ENCODE results near the gene GOLGA8K. TPM values are rescaled to one million over a fixed set of nuclear protein-coding genes. Genes with fewer than 3 reads are reported as not detected.
A peak's percentile ranks its signal among the peaks of the same experiment; 100 is the strongest.
"Not testable (repeated sequence)": the region's sequence is repeated elsewhere in the genome, so short reads cannot be mapped to it uniquely, and the experiment has no call there.

GOLGA8K gene
- total and polyA plus RNA-seq, 2 donors (not counting 3 experiments of a cell fraction or from before 2014, with no cell fraction given) = 0.10 to 3.8 TPM

DNA sequence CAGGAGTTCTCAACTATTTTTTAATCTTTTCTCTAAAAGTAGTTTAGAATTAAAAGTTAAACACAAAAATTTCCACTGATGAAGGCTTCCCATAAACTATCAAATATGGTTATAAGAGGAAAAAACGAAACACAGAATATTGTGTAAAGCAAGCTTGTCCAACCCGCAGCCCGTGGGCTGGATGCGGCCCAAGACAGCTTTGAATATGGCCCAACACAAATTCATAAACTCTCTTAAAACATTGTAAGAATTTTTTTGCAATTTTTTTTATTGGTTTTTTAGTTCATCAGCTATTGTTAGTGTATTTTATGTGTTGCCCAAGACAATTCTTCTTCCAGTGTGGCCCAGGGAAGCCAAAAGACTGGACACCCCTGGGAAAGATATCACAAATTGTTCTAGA is 23.4 kb upstream of the GOLGA8K start:
- H3K27me3 ChIP-seq (ENCODE audit: control insufficient read depth in 2 of 2, insufficient read depth in 2 of 2, low read length in 2 of 2); FAIRE-seq; H4K20me1 ChIP-seq (replicated peaks; ENCODE audit: control insufficient read depth, extremely low read depth, insufficient read depth, low read length); H3K4me1 ChIP-seq (ENCODE audit: control insufficient read depth, extremely low read depth, insufficient read depth, low read length); POLR2A ChIA-PET; H3K79me2 ChIP-seq (ENCODE audit: control insufficient read depth, insufficient read depth, low read length); H3K4me2 ChIP-seq (ENCODE audit: insufficient read depth, low read length); H3K9me1 ChIP-seq (replicated peaks; ENCODE audit: control insufficient read depth, extremely low read depth, insufficient read depth, low read length); H2AFZ ChIP-seq (ENCODE audit: low read depth, low read length); H3K4me3 ChIP-seq (replicated peaks in 1 of 3; ENCODE audit: insufficient read depth in 1 of 3, low read depth in 1 of 3, low read length in 3 of 3); intact Hi-C loops (cut with micrococcal nuclease); H3K9me3 ChIP-seq (replicated peaks; ENCODE audit: control insufficient read depth, insufficient read depth, low read length); BruUV-seq (replicated peaks); dilution Hi-C loops (cut with MboI; ENCODE audit: extremely low pct_ligation_motif_present, low sequenced_read_pairs); CTCF ChIA-PET; H3K27ac ChIP-seq (ENCODE audit: insufficient read depth, low read depth, low read length); H3K36me3 ChIP-seq (ENCODE audit: control insufficient read depth in 2 of 2, extremely low read depth in 1 of 2, insufficient read depth in 2 of 2, low read length in 2 of 2); H3K9ac ChIP-seq (replicated peaks; ENCODE audit: extremely low read depth, insufficient read depth, low read length): not testable (repeated sequence)
- peak; percentile 0 for DNase-seq (ENCODE audit: low read depth, low spot score)

DNA sequence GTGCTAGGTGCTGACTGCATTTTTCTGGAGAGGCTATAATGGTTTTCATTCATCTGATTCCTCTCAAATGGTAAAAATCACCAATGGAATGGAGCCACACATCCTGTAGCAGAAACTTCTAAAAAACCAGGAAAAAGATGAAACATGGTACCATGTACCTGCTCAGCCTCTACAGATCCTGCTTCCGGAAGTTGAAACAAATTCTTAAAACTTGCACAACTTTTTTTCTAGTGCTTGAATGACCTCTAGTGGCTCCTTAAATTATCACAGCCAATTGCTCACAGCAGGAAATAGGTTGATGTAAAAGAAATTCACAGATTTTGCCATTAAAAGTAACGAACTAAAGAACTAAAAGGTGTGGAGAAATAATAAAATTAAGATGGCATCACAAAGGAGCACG is 4.8 kb upstream of the GOLGA8K start:
- H3K27me3 ChIP-seq (ENCODE audit: control insufficient read depth in 2 of 2, insufficient read depth in 2 of 2, low read length in 2 of 2); BruUV-seq (replicated peaks); H2AFZ ChIP-seq (ENCODE audit: low read depth, low read length); POLR2A ChIA-PET; H3K4me1 ChIP-seq (ENCODE audit: control insufficient read depth, extremely low read depth, insufficient read depth, low read length); H4K20me1 ChIP-seq (replicated peaks; ENCODE audit: control insufficient read depth, extremely low read depth, insufficient read depth, low read length); H3K9me1 ChIP-seq (replicated peaks; ENCODE audit: control insufficient read depth, extremely low read depth, insufficient read depth, low read length); DNase-seq (ENCODE audit: low read depth, low spot score); intact Hi-C loops (cut with micrococcal nuclease); H3K4me3 ChIP-seq (replicated peaks in 1 of 3; ENCODE audit: insufficient read depth in 1 of 3, low read depth in 1 of 3, low read length in 3 of 3); dilution Hi-C loops (cut with MboI; ENCODE audit: extremely low pct_ligation_motif_present, low sequenced_read_pairs); H3K36me3 ChIP-seq (ENCODE audit: control insufficient read depth in 2 of 2, extremely low read depth in 1 of 2, insufficient read depth in 2 of 2, low read length in 2 of 2); FAIRE-seq; H3K9ac ChIP-seq (replicated peaks; ENCODE audit: extremely low read depth, insufficient read depth, low read length); H3K27ac ChIP-seq (ENCODE audit: insufficient read depth, low read depth, low read length); H3K4me2 ChIP-seq (ENCODE audit: insufficient read depth, low read length); H3K79me2 ChIP-seq (ENCODE audit: control insufficient read depth, insufficient read depth, low read length); H3K9me3 ChIP-seq (replicated peaks; ENCODE audit: control insufficient read depth, insufficient read depth, low read length); CTCF ChIA-PET: not testable (repeated sequence)

DNA sequence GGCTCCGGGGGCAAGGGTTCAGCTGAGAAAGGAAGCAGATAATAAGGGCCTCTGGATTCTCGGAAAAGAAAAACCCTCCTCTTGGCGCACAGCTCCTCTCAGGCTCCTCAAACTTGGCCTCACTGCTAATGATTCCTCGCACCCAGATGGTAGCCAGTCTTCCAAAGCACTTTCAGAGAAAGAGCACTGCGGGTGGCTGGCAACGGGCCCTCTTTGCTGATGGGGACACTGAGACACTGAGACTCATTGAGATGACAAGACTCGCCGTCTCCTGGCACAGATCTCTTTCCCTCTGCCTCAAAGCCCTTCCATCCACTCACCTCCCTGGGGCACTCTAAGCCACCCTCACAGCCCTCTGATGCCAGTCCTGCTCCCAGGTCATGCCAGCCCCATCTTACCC is 6.6 kb downstream of the GOLGA8K start:
- BruUV-seq (replicated peaks); H3K27ac ChIP-seq (ENCODE audit: insufficient read depth, low read depth, low read length); H3K4me3 ChIP-seq (replicated peaks in 1 of 3; ENCODE audit: insufficient read depth in 1 of 3, low read depth in 1 of 3, low read length in 3 of 3); dilution Hi-C loops (cut with MboI; ENCODE audit: extremely low pct_ligation_motif_present, low sequenced_read_pairs); CTCF ChIA-PET; H3K9me3 ChIP-seq (replicated peaks; ENCODE audit: control insufficient read depth, insufficient read depth, low read length); H4K20me1 ChIP-seq (replicated peaks; ENCODE audit: control insufficient read depth, extremely low read depth, insufficient read depth, low read length); H3K9me1 ChIP-seq (replicated peaks; ENCODE audit: control insufficient read depth, extremely low read depth, insufficient read depth, low read length); FAIRE-seq; POLR2A ChIA-PET; intact Hi-C loops (cut with micrococcal nuclease); H3K9ac ChIP-seq (replicated peaks; ENCODE audit: extremely low read depth, insufficient read depth, low read length); DNase-seq (ENCODE audit: low read depth, low spot score); H2AFZ ChIP-seq (ENCODE audit: low read depth, low read length); H3K4me1 ChIP-seq (ENCODE audit: control insufficient read depth, extremely low read depth, insufficient read depth, low read length); H3K4me2 ChIP-seq (ENCODE audit: insufficient read depth, low read length); H3K27me3 ChIP-seq (ENCODE audit: control insufficient read depth in 2 of 2, insufficient read depth in 2 of 2, low read length in 2 of 2); H3K79me2 ChIP-seq (ENCODE audit: control insufficient read depth, insufficient read depth, low read length); H3K36me3 ChIP-seq (ENCODE audit: control insufficient read depth in 2 of 2, extremely low read depth in 1 of 2, insufficient read depth in 2 of 2, low read length in 2 of 2): not testable (repeated sequence)

DNA sequence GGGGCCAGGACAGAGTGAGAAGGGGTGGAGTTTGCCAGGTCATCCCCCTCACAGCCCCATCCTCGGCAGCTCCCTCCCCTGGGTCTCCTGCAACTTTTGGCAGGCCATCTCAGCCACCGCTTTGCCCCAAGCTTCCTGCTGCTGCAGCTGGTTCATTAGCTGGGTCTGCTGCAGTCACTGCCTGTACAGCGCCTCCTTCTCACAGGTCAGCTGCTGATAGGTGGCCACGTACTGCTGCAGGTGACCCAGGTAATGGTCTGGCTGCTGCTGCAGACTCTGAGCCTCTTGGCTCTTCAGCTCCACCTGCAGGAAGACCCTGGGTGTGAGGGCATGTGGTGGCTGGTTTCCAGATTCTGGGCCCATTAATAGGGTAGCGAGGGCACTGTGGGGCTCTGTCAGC is 8.3 kb downstream of the GOLGA8K start:
- H3K4me2 ChIP-seq (ENCODE audit: insufficient read depth, low read length); DNase-seq (ENCODE audit: low read depth, low spot score); BruUV-seq (replicated peaks); H4K20me1 ChIP-seq (replicated peaks; ENCODE audit: control insufficient read depth, extremely low read depth, insufficient read depth, low read length); H3K27me3 ChIP-seq (ENCODE audit: control insufficient read depth in 2 of 2, insufficient read depth in 2 of 2, low read length in 2 of 2); FAIRE-seq; CTCF ChIA-PET; POLR2A ChIA-PET; H3K4me3 ChIP-seq (replicated peaks in 1 of 3; ENCODE audit: insufficient read depth in 1 of 3, low read depth in 1 of 3, low read length in 3 of 3); H3K79me2 ChIP-seq (ENCODE audit: control insufficient read depth, insufficient read depth, low read length); H3K9me1 ChIP-seq (replicated peaks; ENCODE audit: control insufficient read depth, extremely low read depth, insufficient read depth, low read length); H3K9ac ChIP-seq (replicated peaks; ENCODE audit: extremely low read depth, insufficient read depth, low read length); H3K4me1 ChIP-seq (ENCODE audit: control insufficient read depth, extremely low read depth, insufficient read depth, low read length); H3K9me3 ChIP-seq (replicated peaks; ENCODE audit: control insufficient read depth, insufficient read depth, low read length); dilution Hi-C loops (cut with MboI; ENCODE audit: extremely low pct_ligation_motif_present, low sequenced_read_pairs); H3K27ac ChIP-seq (ENCODE audit: insufficient read depth, low read depth, low read length); intact Hi-C loops (cut with micrococcal nuclease); H2AFZ ChIP-seq (ENCODE audit: low read depth, low read length); H3K36me3 ChIP-seq (ENCODE audit: control insufficient read depth in 2 of 2, extremely low read depth in 1 of 2, insufficient read depth in 2 of 2, low read length in 2 of 2): not testable (repeated sequence)

Data from endothelial cell of umbilical vein (primary cell).